Smooth muscle cell (in vitro differentiated cells): ENCODE measurements around the gene MPI. TPM values are rescaled to one million over a fixed set of nuclear protein-coding genes. Genes with fewer than 3 reads are reported as not detected.
"Not testable (repeated sequence)": the region's sequence is repeated elsewhere in the genome, so short reads cannot be mapped to it uniquely, and the experiment has no call there.

ENCODE experiments used
- DNase-seq: peaks from one replicate; lab custom pipeline; 2025; ENCODE audit not compliant: unreplicated experiment; lab: John Stamatoyannopoulos, UW
- H2AFZ ChIP-seq: fragments of 200-600 bp; sonication (generic); 2 replicates; pipeline ENCODE4 v1.6.0; 2016; ENCODE audit warnings: antibody characterized with exemption, low read depth, mild to moderate bottlenecking
- H3F3A ChIP-seq: fragments of 200-600 bp; sonication (generic); 2 replicates; pipeline ENCODE4 v1.6.0; 2017; ENCODE audit warnings: antibody characterized with exemption, low read depth
- H3K27ac ChIP-seq: fragments of 200-600 bp; sonication (generic); 2 replicates; pipeline ENCODE4 v1.5.1; 2016; ENCODE audit warnings: low read depth, mild to moderate bottlenecking
- H3K27me3 ChIP-seq: fragments of 200-600 bp; sonication (generic); 2 replicates; pipeline ENCODE4 v1.6.1; 2016; ENCODE audit warnings: low read depth, mild to moderate bottlenecking
- H3K36me3 ChIP-seq: fragments of 200-600 bp; sonication (generic); 2 replicates; pipeline ENCODE4 v1.5.1; 2016; ENCODE audit warnings: low read depth
- H3K4me1 ChIP-seq: fragments of 200-600 bp; sonication (generic); 2 replicates; pipeline ENCODE4 v1.5.1; 2016; ENCODE audit warnings: low read depth
- H3K4me2 ChIP-seq: fragments of 200-600 bp; sonication (generic); 2 replicates; pipeline ENCODE4 v1.6.0; 2016; ENCODE audit warnings: mild to moderate bottlenecking
- H3K4me3 ChIP-seq: fragments of 200-600 bp; sonication (generic); 2 replicates; pipeline ENCODE4 v1.5.1; 2016; ENCODE audit warnings: mild to moderate bottlenecking
- H3K79me2 ChIP-seq: fragments of 200-600 bp; sonication (generic); 2 replicates; pipeline ENCODE4 v1.6.0; 2016; ENCODE audit warnings: low read depth, mild to moderate bottlenecking
- H3K9ac ChIP-seq: fragments of 200-600 bp; sonication (generic); 2 replicates; pipeline ENCODE4 v1.6.0; 2016; ENCODE audit warnings: low read depth
- H3K9me3 ChIP-seq: fragments of 200-600 bp; sonication (generic); replicated peaks from 2 replicates; pipeline ENCODE4 v1.5.1; 2016; ENCODE audit warnings: low read depth
- H4K20me1 ChIP-seq: fragments of 200-600 bp; sonication (generic); 2 replicates; pipeline ENCODE4 v1.6.0; 2016; ENCODE audit warnings: low read depth
- CTCF ChIP-seq: fragments of 200-600 bp; sonication (generic); IDR thresholded peaks from 2 replicates; pipeline ENCODE4 v1.5.1; 2017; ENCODE audit warnings: borderline replicate concordance, mild to moderate bottlenecking, antibody characterized with exemption; ENCODE audit not compliant: insufficient read depth, poor library complexity, severe bottlenecking
- WGBS: methylation state at CpG from one replicate; pipeline ENCODE4 v1.1.7; 2016; ENCODE audit warnings: low lambda C conversion rate; 5-methylcytosine and 5-hydroxymethylcytosine counted together
- polyA plus RNA-seq: library from polyadenylated mRNA; unstranded; fragments of >200 nt; fragmentation: Nextera tagmentation; extraction: Ambion mirVana; gene quantifications from 2 replicates; pipeline ENCODE4 v1.2.1, GENCODE V29; 2016
- total RNA-seq: library from RNA; depleted of rRNA; stranded (reverse); fragments of >200 nt; gene quantifications from 2 replicates; pipeline ENCODE4 v1.2.3, GENCODE V29; 2014

MPI gene
- total and polyA plus RNA-seq, 2 experiments from 2014 or later: 41.9 to 43.6 TPM

- WGBS: 88% methylated on average over 8 of the region's 8 CpGs
- H3F3A ChIP-seq: no peaks in the 10 kb centered on the region
- H3K4me2 ChIP-seq: no peak overlapping the region
- peaks cover 24% of the 10 kb centered on the region for H3K36me3 ChIP-seq
- H4K20me1 ChIP-seq: no peaks in the 10 kb centered on the region
- no peaks in the 10 kb centered on the region for H3K79me2 ChIP-seq
- no peaks in the 10 kb centered on the region for H3K9me3 ChIP-seq
- H2AFZ ChIP-seq: no peak overlapping the region
- no peak overlapping the region for H3K27ac ChIP-seq
- no peak overlapping the region for H3K9ac ChIP-seq
- no peaks in the 10 kb centered on the region for H3K4me1 ChIP-seq
- no peak for TF ChIP-seq CTCF
- no peaks in the 10 kb centered on the region for H3K27me3 ChIP-seq
- H3K4me3 ChIP-seq: no peak overlapping the region
- no peak for DNase-seq
Observed at GRCh38 chr15:74920456-74920855, 30.6 kb downstream of the MPI start.

- Histone ChIP-seq H3K36me3 (peaks cover 24% of the 10 kb centered on the region), H3K27me3 (no peaks in the 10 kb centered on the region), H3K79me2 (peaks cover 9% of the 10 kb centered on the region), H3F3A (no peaks in the 10 kb centered on the region), H3K4me3 (no peak overlapping the region), H3K4me2 (no peak overlapping the region), H3K9ac (no peak overlapping the region), H3K9me3 (no peaks in the 10 kb centered on the region), H3K27ac (no peak overlapping the region), H3K4me1 (no peaks in the 10 kb centered on the region), H4K20me1 (peaks cover 21% of the 10 kb centered on the region), H2AFZ (no peak overlapping the region)
- DNase-seq: no peak
- no peak for TF ChIP-seq CTCF
- WGBS: 96% methylated on average over 3 of the region's 3 CpGs
Observed at GRCh38 chr15:74924525-74924924, 34.7 kb downstream of the MPI start.

- TF ChIP-seq CTCF: no peak
- peaks cover 10% of the 10 kb centered on the region for H3K36me3 ChIP-seq
- H3K79me2 ChIP-seq: peaks cover 35% of the 10 kb centered on the region
- no peak overlapping the region for H3K9ac ChIP-seq
- no peaks in the 10 kb centered on the region for H3K27me3 ChIP-seq
- H3K9me3 ChIP-seq: no peaks in the 10 kb centered on the region
- H3K4me1 ChIP-seq: no peaks in the 10 kb centered on the region
- no peak overlapping the region for H3K4me2 ChIP-seq
- H4K20me1 ChIP-seq: peaks cover 42% of the 10 kb centered on the region
- no peak for DNase-seq
- no peak overlapping the region for H3K27ac ChIP-seq
- H3K4me3 ChIP-seq: no peak overlapping the region
- no peaks in the 10 kb centered on the region for H3F3A ChIP-seq
- 98% methylated on average over 5 of the region's 5 CpGs for WGBS
- no peak overlapping the region for H2AFZ ChIP-seq
Observed at GRCh38 chr15:74928771-74929198, 38.9 kb downstream of the MPI start.

- DNase-seq: no peak
- Histone ChIP-seq H4K20me1 (peaks cover 48% of the 10 kb centered on the region), H3K4me3 (no peak overlapping the region), H3K36me3 (peaks cover 2% of the 10 kb centered on the region), H3K79me2 (peaks cover 74% of the 10 kb centered on the region), H3K9me3 (no peaks in the 10 kb centered on the region), H3K9ac (no peak overlapping the region), H2AFZ (no peak overlapping the region), H3K27ac (no peak overlapping the region), H3F3A (no peaks in the 10 kb centered on the region), H3K27me3 (no peaks in the 10 kb centered on the region), H3K4me1 (peaks cover 13% of the 10 kb centered on the region), H3K4me2 (no peak overlapping the region)
- TF ChIP-seq CTCF: no peak
- 88% methylated on average over 2 of the region's 2 CpGs for WGBS
Observed at GRCh38 chr15:74933573-74933972, 43.7 kb downstream of the MPI start.

- not testable (repeated sequence) for H2AFZ ChIP-seq, H3K4me2 ChIP-seq, DNase-seq, H3K27me3 ChIP-seq, H3K9ac ChIP-seq, H3K9me3 ChIP-seq, H3K4me3 ChIP-seq, H3K27ac ChIP-seq, H3K36me3 ChIP-seq, H3F3A ChIP-seq
- 90% methylated on average over 3 of the region's 3 CpGs for WGBS
- Histone ChIP-seq H4K20me1 (peaks cover 45% of the 10 kb centered on the region), H3K79me2 (peaks cover 65% of the 10 kb centered on the region), H3K4me1 (peaks cover 13% of the 10 kb centered on the region)
Observed at GRCh38 chr15:74935193-74935592, 45.4 kb downstream of the MPI start.
